Endodermal cell (in vitro differentiated cells): ENCODE results near the gene RBM4B. TPM values are rescaled to one million over a fixed set of nuclear protein-coding genes. Genes with fewer than 3 reads are reported as not detected.

Experiments
- DNase-seq: peaks from one replicate; pipeline ENCODE4 v3.0.0-alpha.2; 2017
- H3K27ac ChIP-seq: 2 replicates; pipeline ENCODE4 v1.5.1; 2013; ENCODE audit warnings: mild to moderate bottlenecking, low read depth, low read length, moderate library complexity
- H3K27me3 ChIP-seq: 2 replicates; pipeline ENCODE4 v1.6.1; 2013; ENCODE audit warnings: mild to moderate bottlenecking, low read length, moderate library complexity; ENCODE audit not compliant: insufficient read depth, control insufficient read depth, poor library complexity, severe bottlenecking
- H3K36me3 ChIP-seq: 2 replicates; pipeline ENCODE4 v1.7.0; 2013; ENCODE audit warnings: mild to moderate bottlenecking, low read length, moderate library complexity; ENCODE audit not compliant: control insufficient read depth, insufficient read depth
- H3K4me1 ChIP-seq: one replicate; pipeline ENCODE4 v1.7.0; 2013; ENCODE audit warnings: low read length; ENCODE audit not compliant: control insufficient read depth, insufficient read depth
- H3K4me3 ChIP-seq: 2 replicates; pipeline ENCODE4 v1.5.1; 2013; ENCODE audit warnings: mild to moderate bottlenecking, low read length, moderate library complexity
- H3K9ac ChIP-seq: 2 replicates; pipeline ENCODE4 v1.6.1; 2013; ENCODE audit warnings: mild to moderate bottlenecking, low read length, moderate library complexity; ENCODE audit not compliant: poor library complexity, severe bottlenecking; ENCODE audit errors: extremely low read depth
- H3K9me3 ChIP-seq: 2 replicates; pipeline ENCODE4 v1.6.1; 2013; ENCODE audit warnings: mild to moderate bottlenecking, low read length, moderate library complexity; ENCODE audit not compliant: control insufficient read depth
- H3K27ac Mint-ChIP-seq: 2 replicates; pipeline ENCODE4 v1.8.0; 2020; ENCODE audit warnings: mixed read lengths
- H3K27me3 Mint-ChIP-seq: 2 replicates; pipeline ENCODE4 v1.8.0; 2021; ENCODE audit warnings: mild to moderate bottlenecking, mixed read lengths; ENCODE audit not compliant: insufficient read depth
- H3K36me3 Mint-ChIP-seq: 2 replicates; pipeline ENCODE4 v1.8.0; 2020; ENCODE audit warnings: low read depth, mixed read lengths
- H3K4me1 Mint-ChIP-seq: 2 replicates; pipeline ENCODE4 v1.8.0; 2020; ENCODE audit warnings: mixed read lengths
- H3K4me3 Mint-ChIP-seq: 2 replicates; pipeline ENCODE4 v1.8.0; 2020; ENCODE audit warnings: mild to moderate bottlenecking, moderate library complexity, mixed read lengths
- H3K9me3 Mint-ChIP-seq: 2 replicates; pipeline ENCODE4 v1.8.0; 2020; ENCODE audit warnings: mild to moderate bottlenecking, mixed read lengths
- WGBS, 2 experiments: methylation state at CpG; one replicate each; pipeline versions ENCODE4 v1.1.5 to v1.1.7; 2013; ENCODE audit warnings: missing lambda C conversion rate in 2 of 2, mixed read lengths in 1 of 2; ENCODE audit not compliant: insufficient coverage in 1 of 2, insufficient read length in 1 of 2; 5-methylcytosine and 5-hydroxymethylcytosine counted together
- total RNA-seq, 2 donors: library from RNA; stranded (reverse); fragmentation: NEBNext Ultra II Directional in 1 of 2; extraction: Animal tissue kit (Norgen Biotek cat#: 25700) in 1 of 2; gene quantifications; 2 replicates in 1 of 2; 3 replicates in 1 of 2; pipeline ENCODE4 v1.2.1, GENCODE V29; 2021
- TF ChIP-seq, protein P1 (sequence below): fragments of 200-600 bp; sonication (generic); conservative IDR thresholded peaks from 2 replicates; pipeline ENCODE4 v1.5.0; 2021; ENCODE audit warnings: antibody characterized with exemption, mild to moderate bottlenecking

Gene RBM4B
- total RNA-seq, 2 donors from 2014 or later: 23.3 to 28.5 TPM

DNA sequence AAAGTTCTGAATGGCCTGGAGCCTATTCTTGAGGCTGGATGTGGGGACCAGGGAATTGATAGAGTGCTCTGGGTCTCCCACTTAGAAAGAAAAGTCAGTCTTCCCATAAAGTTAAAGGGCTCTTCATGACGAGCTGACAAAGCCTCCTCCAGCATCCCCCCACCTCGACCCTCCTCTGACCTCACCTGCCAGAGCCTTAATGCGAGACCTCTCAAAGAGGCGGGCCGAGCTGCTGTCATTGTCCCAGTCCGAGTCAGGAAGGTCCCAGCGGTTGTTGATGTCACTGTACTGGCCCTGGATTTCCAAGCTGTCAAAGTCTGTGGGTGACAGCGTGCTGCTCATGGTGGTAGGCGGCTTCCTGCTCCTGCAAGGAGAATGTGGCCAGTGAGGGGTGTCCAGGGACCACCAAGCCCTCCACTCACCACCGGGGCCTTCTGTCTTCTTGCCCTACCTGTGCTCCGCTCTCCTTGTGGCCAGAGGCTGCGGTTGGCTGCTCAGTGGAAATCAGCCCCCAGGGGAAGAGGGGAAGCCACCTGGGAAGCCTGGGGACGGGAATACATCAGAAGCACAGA lies 43.3 kb upstream of the RBM4B start:
- Histone ChIP-seq H3K27me3 (peaks cover under 1% of the 10 kb centered on the region), H3K9ac (no peak overlapping the region), H3K36me3 (peaks cover 16% of the 10 kb centered on the region), H3K9me3 (no peaks in the 10 kb centered on the region), H3K4me1 (peaks cover 8% of the 10 kb centered on the region), H3K27ac (no peak overlapping the region), H3K4me3 (no peak overlapping the region)
- 85 to 90% methylated on average over 10 to 13 of the region's 13 CpGs for WGBS, 2 experiments
- no peaks in the 10 kb centered on the region for H3K9me3 Mint-ChIP-seq
- peaks cover 8% of the 10 kb centered on the region for H3K27me3 Mint-ChIP-seq
- no peak overlapping the region for H3K27ac Mint-ChIP-seq
- no peak overlapping the region for H3K4me3 Mint-ChIP-seq
- H3K4me1 Mint-ChIP-seq: peaks cover 9% of the 10 kb centered on the region
- peak; percentile 47 for DNase-seq
- H3K36me3 Mint-ChIP-seq: peaks cover 3% of the 10 kb centered on the region
- TF ChIP-seq, protein P1, sequence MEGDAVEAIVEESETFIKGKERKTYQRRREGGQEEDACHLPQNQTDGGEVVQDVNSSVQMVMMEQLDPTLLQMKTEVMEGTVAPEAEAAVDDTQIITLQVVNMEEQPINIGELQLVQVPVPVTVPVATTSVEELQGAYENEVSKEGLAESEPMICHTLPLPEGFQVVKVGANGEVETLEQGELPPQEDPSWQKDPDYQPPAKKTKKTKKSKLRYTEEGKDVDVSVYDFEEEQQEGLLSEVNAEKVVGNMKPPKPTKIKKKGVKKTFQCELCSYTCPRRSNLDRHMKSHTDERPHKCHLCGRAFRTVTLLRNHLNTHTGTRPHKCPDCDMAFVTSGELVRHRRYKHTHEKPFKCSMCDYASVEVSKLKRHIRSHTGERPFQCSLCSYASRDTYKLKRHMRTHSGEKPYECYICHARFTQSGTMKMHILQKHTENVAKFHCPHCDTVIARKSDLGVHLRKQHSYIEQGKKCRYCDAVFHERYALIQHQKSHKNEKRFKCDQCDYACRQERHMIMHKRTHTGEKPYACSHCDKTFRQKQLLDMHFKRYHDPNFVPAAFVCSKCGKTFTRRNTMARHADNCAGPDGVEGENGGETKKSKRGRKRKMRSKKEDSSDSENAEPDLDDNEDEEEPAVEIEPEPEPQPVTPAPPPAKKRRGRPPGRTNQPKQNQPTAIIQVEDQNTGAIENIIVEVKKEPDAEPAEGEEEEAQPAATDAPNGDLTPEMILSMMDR: no peak

DNA sequence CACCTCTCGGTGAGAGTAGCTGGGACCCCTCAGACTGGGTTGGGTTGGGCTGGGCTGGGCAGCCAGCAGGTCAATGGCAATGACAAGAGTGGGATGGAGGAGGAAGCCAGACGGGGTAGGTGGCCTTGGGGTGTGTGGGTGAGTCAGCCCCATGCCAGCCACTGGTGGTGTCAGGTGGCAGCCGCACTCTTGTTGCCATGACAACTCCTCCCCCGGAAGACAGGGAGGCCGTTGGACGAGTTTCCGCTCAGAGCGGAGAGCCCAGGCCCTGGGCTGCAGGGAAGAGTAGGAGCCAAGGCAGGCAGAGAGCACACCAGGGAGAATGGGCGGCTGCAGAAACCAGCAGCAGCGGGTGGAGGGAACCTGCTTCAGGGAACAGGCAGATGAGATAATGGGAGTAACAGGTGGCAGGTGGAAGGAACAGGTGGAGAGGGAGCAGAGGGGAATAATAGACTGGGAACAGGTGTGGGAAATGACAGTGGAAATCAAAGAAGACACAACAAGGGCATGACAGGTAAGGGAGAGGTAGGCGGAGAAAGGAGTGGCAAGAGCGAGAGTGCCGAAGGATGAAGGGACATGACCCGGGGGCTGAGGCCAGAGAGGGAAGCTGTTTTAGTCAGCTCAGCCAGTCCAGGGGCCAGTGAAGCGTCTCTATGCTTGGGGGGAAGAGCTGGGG lies 42.7 kb upstream of the RBM4B start:
- no peak overlapping the region for H3K27ac Mint-ChIP-seq
- peak; percentile 86 for DNase-seq
- Histone ChIP-seq H3K27me3 (no peaks in the 10 kb centered on the region), H3K9me3 (no peaks in the 10 kb centered on the region), H3K4me1 (peaks cover 2% of the 10 kb centered on the region), H3K4me3 (no peak overlapping the region), H3K27ac (no peak overlapping the region), H3K9ac (no peak overlapping the region), H3K36me3 (peaks cover 16% of the 10 kb centered on the region)
- 74 to 82% methylated on average over 12 to 15 of the region's 15 CpGs for WGBS, 2 experiments
- peaks cover 3% of the 10 kb centered on the region for H3K36me3 Mint-ChIP-seq
- no peak overlapping the region for H3K4me3 Mint-ChIP-seq
- H3K9me3 Mint-ChIP-seq: no peaks in the 10 kb centered on the region
- H3K4me1 Mint-ChIP-seq: peaks cover 3% of the 10 kb centered on the region
- peaks cover 2% of the 10 kb centered on the region for H3K27me3 Mint-ChIP-seq
- TF ChIP-seq, protein P1: no peak

DNA sequence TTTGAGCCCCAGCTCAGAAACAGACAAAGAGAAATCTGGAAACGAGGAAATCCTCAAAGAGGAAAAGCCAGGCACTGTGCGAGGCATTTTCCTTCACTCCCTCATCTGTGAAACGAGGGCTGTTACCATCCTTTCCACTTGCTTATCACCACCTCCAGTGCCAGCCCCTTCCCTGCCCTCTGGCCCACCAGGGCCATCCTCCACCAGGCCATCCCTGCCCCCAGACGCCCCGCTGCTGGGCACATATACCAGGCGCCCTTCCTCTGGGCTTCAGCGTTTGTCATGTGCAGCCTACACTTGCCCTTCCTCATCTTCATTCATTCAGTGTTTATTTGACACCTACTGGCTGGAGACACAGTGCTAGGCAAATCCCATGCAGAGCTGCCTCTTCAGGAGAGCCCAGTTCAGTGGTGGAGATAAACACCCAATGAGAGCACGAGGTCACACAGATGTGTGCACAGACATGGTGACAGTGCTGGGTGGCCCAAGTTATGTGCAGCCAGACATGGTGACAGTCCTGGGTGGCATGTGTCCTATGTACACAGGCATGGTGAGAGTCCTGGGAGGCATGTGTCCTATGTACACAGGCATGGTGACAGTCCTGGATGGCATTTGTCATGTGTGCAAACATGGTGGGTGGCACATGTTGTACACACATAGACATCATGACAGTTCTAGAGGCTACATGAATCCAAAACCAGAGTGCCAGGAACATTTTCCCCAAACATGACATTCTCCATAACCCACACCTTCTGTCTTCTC lies 41.6 kb upstream of the RBM4B start:
- TF ChIP-seq, protein P1: no peak
- H3K9ac ChIP-seq: no peak overlapping the region
- DNase-seq: no peak

More for the DNA sequence above, 41.6 kb upstream of the RBM4B start:
- WGBS, 2 experiments: 89 to 98% methylated on average over 6 to 8 of the region's 8 CpGs
- Mint-ChIP-seq H3K9me3 (no peaks in the 10 kb centered on the region), H3K27ac (no peak overlapping the region), H3K27me3 (no peaks in the 10 kb centered on the region), H3K4me1 (no peaks in the 10 kb centered on the region), H3K36me3 (peaks cover 7% of the 10 kb centered on the region), H3K4me3 (no peak overlapping the region)
- Histone ChIP-seq H3K36me3 (peaks cover 24% of the 10 kb centered on the region), H3K27ac (no peak overlapping the region), H3K4me3 (no peak overlapping the region), H3K9me3 (no peaks in the 10 kb centered on the region), H3K4me1 (no peaks in the 10 kb centered on the region), H3K27me3 (no peaks in the 10 kb centered on the region)
